ENCODE measurements around the gene PTGDR. TPM values are rescaled to one million over a fixed set of nuclear protein-coding genes. Genes with fewer than 3 reads are reported as not detected.

PTGDR gene
- total and polyA plus RNA-seq, 2 of the 8 experiments (the other 6 are each of a cell fraction or from before 2014, with no cell fraction given), result 0.22 to 0.83 TPM

DNA sequence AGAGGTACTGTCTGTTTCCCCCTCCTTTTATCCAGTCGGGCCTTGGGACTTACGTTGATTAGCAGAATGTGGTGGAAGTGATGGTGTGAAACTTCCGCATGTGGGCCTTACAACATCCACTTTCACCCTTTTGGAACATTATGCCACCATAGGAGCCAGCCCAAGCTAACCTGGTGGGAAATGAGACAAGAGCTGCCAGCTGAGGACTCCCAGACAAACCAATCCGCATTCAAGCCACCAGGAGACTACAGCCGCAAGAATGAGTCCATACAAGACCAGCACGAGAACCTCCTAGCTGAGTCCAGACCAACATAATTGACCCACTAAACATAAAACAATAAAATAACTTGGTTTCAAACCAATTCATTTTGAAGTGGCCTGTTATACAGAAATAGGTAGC is 37.5 kb downstream of the PTGDR start:
- no peak overlapping the region for H2BK5ac ChIP-seq (ENCODE audit: low read depth, low read length)
- H2AK5ac ChIP-seq (ENCODE audit: low read depth, low read length), result no peak overlapping the region
- POLR2A ChIA-PET (ENCODE audit: partially characterized antibody), result no interaction called here
- no peaks in the 10 kb centered on the region for H3K79me2 ChIP-seq (ENCODE audit: control insufficient read depth in 1 of 2, insufficient read depth in 2 of 2, low read length in 2 of 2)
- 92% methylated on average over 6 of the region's 6 CpGs; no CpG with 5 or more reads in 1 of the 2 experiments for WGBS, 2 experiments (ENCODE audit: extremely low coverage in 1 of 2, insufficient coverage in 1 of 2, insufficient read length in 1 of 2, insufficient replicate concordance in 2 of 2, low coverage in 1 of 2, low lambda C conversion rate in 2 of 2, missing lambda C conversion rate in 1 of 2)
- no peak overlapping the region for H3K4me3 ChIP-seq (ENCODE audit: extremely low read depth in 1 of 4, insufficient read depth in 2 of 4, low read depth in 3 of 4, low read length in 4 of 4)
- H3K4me2 ChIP-seq (ENCODE audit: insufficient read depth in 1 of 2, low read depth in 2 of 2, low read length in 2 of 2), result no peak overlapping the region
- no peaks in the 10 kb centered on the region for H3K36me3 ChIP-seq (ENCODE audit: control insufficient read depth in 2 of 4, insufficient read depth in 4 of 4, low read length in 3 of 4)
- no peak for TF ChIP-seq HDAC6 (IDR thresholded peaks at IDR 0.05; ENCODE audit: low read depth, low read length)
- no peak for TF ChIP-seq POU5F1 (IDR thresholded peaks at IDR 0.05; ENCODE audit: low read depth, low read length)
- no peak for TF ChIP-seq BRCA1 (IDR thresholded peaks at IDR 0.05; ENCODE audit: low read depth, low read length)
- TF ChIP-seq, protein P1, sequence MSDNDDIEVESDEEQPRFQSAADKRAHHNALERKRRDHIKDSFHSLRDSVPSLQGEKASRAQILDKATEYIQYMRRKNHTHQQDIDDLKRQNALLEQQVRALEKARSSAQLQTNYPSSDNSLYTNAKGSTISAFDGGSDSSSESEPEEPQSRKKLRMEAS (IDR thresholded peaks at IDR 0.05), result no peak
- no peak for TF ChIP-seq NANOG (IDR thresholded peaks at IDR 0.05; ENCODE audit: insufficient read depth, low read depth, low read length, poor library complexity, severe bottlenecking)
- TF ChIP-seq RFX5 (IDR thresholded peaks at IDR 0.05; ENCODE audit: borderline replicate concordance, low read depth, low read length), result no peak
- no peak for TF ChIP-seq JUND (IDR thresholded peaks at IDR 0.05; ENCODE audit: low read length)
- no peak for TF ChIP-seq MAFK (IDR thresholded peaks at IDR 0.05; ENCODE audit: low read depth, low read length)
- no peak for TF ChIP-seq POLR2AphosphoS5 (IDR thresholded peaks at IDR 0.05; ENCODE audit: low read depth, low read length)
- TF ChIP-seq FOSL1 (IDR thresholded peaks at IDR 0.05; ENCODE audit: insufficient read depth, low read depth, low read length), result no peak
- TF ChIP-seq SAP30 (IDR thresholded peaks at IDR 0.05; ENCODE audit: insufficient read depth, insufficient replicate concordance, low read length), result no peak
- no peak for TF ChIP-seq BCL11A (IDR thresholded peaks at IDR 0.05; ENCODE audit: low read depth in 2 of 2, low read length in 2 of 2)
- no peak for TF ChIP-seq CREB1 (IDR thresholded peaks at IDR 0.05)
- no peak overlapping the region for H3K27ac ChIP-seq (ENCODE audit: low read depth, low read length)
- FAIRE-seq (no peak), DNase-seq (ENCODE audit: low read depth in 1 of 2, low spot score in 2 of 2) (no peak)
- H2BK12ac ChIP-seq (ENCODE audit: low read depth, low read length), result no peak overlapping the region
- H3K9me3 ChIP-seq (ENCODE audit: insufficient read depth in 2 of 2, low read depth in 1 of 2, low read length in 1 of 2), result no peaks in the 10 kb centered on the region
- H3K18ac ChIP-seq (ENCODE audit: extremely low read depth, low read length), result no peak overlapping the region
- no peak overlapping the region for H3K23ac ChIP-seq (ENCODE audit: insufficient read length)
- H3K23me2 ChIP-seq (ENCODE audit: low read depth, low read length), result 0 out of 2 replicates have a peak, but pooled peaks cover 2% of the 10 kb centered on the region
- H4K5ac ChIP-seq (ENCODE audit: insufficient read length, low read depth, low read length), result no peak overlapping the region
- no peak overlapping the region for H2BK120ac ChIP-seq (replicated peaks; ENCODE audit: low read depth, low read length)
- no peak overlapping the region for H3K9ac ChIP-seq (replicated peaks in 1 of 4; ENCODE audit: extremely low read depth in 1 of 4, low read depth in 3 of 4, low read length in 3 of 4)
- no peak overlapping the region for H2BK20ac ChIP-seq (ENCODE audit: low read length)
- H2BK15ac ChIP-seq (ENCODE audit: low read length), result no peak overlapping the region
- no peaks in the 10 kb centered on the region; a peak in 2 of 7 replicates for H3K4me1 ChIP-seq (replicated peaks in 1 of 4; ENCODE audit: control insufficient read depth in 3 of 4, insufficient read depth in 4 of 4, low read length in 3 of 4)
- no peak overlapping the region for H4K91ac ChIP-seq (replicated peaks; ENCODE audit: insufficient read length, low read length)
- no peaks in the 10 kb centered on the region for H3K79me1 ChIP-seq (ENCODE audit: low read depth, low read length)
- no peak overlapping the region for H2AFZ ChIP-seq (ENCODE audit: low read length)
- no peaks in the 10 kb centered on the region for H4K20me1 ChIP-seq (replicated peaks in 1 of 2; ENCODE audit: control insufficient read depth in 1 of 2, insufficient read depth in 2 of 2, low read length in 2 of 2)
- H3K56ac ChIP-seq (replicated peaks; ENCODE audit: insufficient read length, low read depth, low read length), result no peak overlapping the region
- H3K4ac ChIP-seq (replicated peaks; ENCODE audit: insufficient read length, low read depth, low read length), result no peak overlapping the region
- CTCF ChIA-PET (ENCODE audit: partially characterized antibody), result interaction anchor here (0.8 to 1.6 kb wide), 3 partner anchors 13 to 221 kb away, joined by 3 to 4 read pairs (median 3); no protein-coding TSS in a partner anchor
- H3K27me3 ChIP-seq (replicated peaks in 1 of 4; ENCODE audit: control insufficient read depth in 3 of 4, extremely low read depth in 1 of 4, insufficient read depth in 3 of 4, low read length in 3 of 4), result no peaks in the 10 kb centered on the region; a peak in 1 of 7 replicates
- H4K8ac ChIP-seq (ENCODE audit: extremely low read depth, insufficient read depth, low read length), result no peak overlapping the region
- no peak overlapping the region for H3K14ac ChIP-seq (ENCODE audit: insufficient read length)

Data from H1 (cell line).